HG03439 (cell line): Measurements from ENCODE around the gene GIT1.

Experiments used
- ATAC-seq: cut with Tn5 transposase; IDR thresholded peaks from one replicate; pipeline ENCODE4 v1.9.1; 2021; ENCODE audit warnings: mild to moderate bottlenecking, moderate library complexity; ENCODE audit not compliant: unreplicated experiment

The GIT1 gene

GRCh38 chr17:29616300-29617048 is 27.0 kb upstream of the GIT1 start:
- ATAC-seq = no peak

- ATAC-seq = no peak
These were observed 26.2 kb upstream of the GIT1 start for GRCh38 chr17:29615492-29616299.

GRCh38 chr17:29615048-29615385 is 25.6 kb upstream of the GIT1 start:
- ATAC-seq = no peak

GRCh38 chr17:29614349-29615047 is 25.1 kb upstream of the GIT1 start:
- no peak for ATAC-seq

- ATAC-seq = no peak
These were observed 24.4 kb upstream of the GIT1 start for GRCh38 chr17:29613856-29614255.

- no peak for ATAC-seq
These were observed 23.9 kb upstream of the GIT1 start for GRCh38 chr17:29613352-29613837.

- no peak for ATAC-seq
These were observed 23.2 kb upstream of the GIT1 start for GRCh38 chr17:29612404-29613280.

- no peak for ATAC-seq
These were observed 22.6 kb upstream of the GIT1 start for GRCh38 chr17:29612094-29612403.

- ATAC-seq = no peak
These were observed 22.1 kb upstream of the GIT1 start for GRCh38 chr17:29611351-29612093.

- no peak for ATAC-seq
These were observed 20.9 kb upstream of the GIT1 start for GRCh38 chr17:29610395-29610794.

- ATAC-seq = no peak
These were observed 19.5 kb upstream of the GIT1 start for GRCh38 chr17:29608986-29609385.

GRCh38 chr17:29607557-29608195 is 18.2 kb upstream of the GIT1 start:
- no peak for ATAC-seq

- no peak for ATAC-seq
These were observed 13.7 kb upstream of the GIT1 start for GRCh38 chr17:29603109-29603674.

GRCh38 chr17:29597361-29598172 is 8.1 kb upstream of the GIT1 start:
- ATAC-seq = no peak

- no peak for ATAC-seq
These were observed 7.4 kb upstream of the GIT1 start for GRCh38 chr17:29596811-29597210.

- no peak for ATAC-seq
These were observed 6.7 kb upstream of the GIT1 start for GRCh38 chr17:29595943-29596774.

GRCh38 chr17:29595107-29595942 is 5.9 kb upstream of the GIT1 start:
- no peak for ATAC-seq
